Vagina (tissue), 2 donors: ENCODE data around the gene INTS1. TPM values are rescaled to one million over a fixed set of nuclear protein-coding genes. Genes with fewer than 3 reads are reported as not detected.

Source experiments
- DNase-seq, 2 donors: peaks; one replicate each; pipeline ENCODE4 v3.0.0-alpha.2; 2017; ENCODE audit errors: extremely low spot score in 2 of 2
- H3K27ac ChIP-seq: fragments of 200-600 bp; sonication (generic); one replicate; pipeline ENCODE4 v1.5.1; 2019
- H3K27me3 ChIP-seq: fragments of 200-600 bp; sonication (generic); one replicate; pipeline ENCODE4 v1.5.1; 2019
- H3K36me3 ChIP-seq, 2 donors: fragments of 200-600 bp; sonication (generic); one replicate each; pipeline ENCODE4 v1.5.1; 2017 to 2019
- H3K4me1 ChIP-seq: fragments of 200-600 bp; sonication (generic); one replicate; pipeline ENCODE4 v1.5.1; 2019
- H3K4me3 ChIP-seq, 2 donors: fragments of 200-600 bp; sonication (generic); 1 replicate in 1 of 2; 2 replicates in 1 of 2; pipeline ENCODE4 v1.5.1; 2016 to 2019
- H3K9me3 ChIP-seq: fragments of 200-600 bp; sonication (generic); one replicate; pipeline ENCODE4 v1.5.1; 2019
- POLR2A ChIP-seq, 2 donors: fragments of 450-650 bp; IDR thresholded peaks; one replicate each; pipeline ENCODE4 v1.6.1; 2017; ENCODE audit warnings: antibody characterized with exemption in 2 of 2, mild to moderate bottlenecking in 2 of 2, moderate library complexity in 2 of 2
- POLR2AphosphoS5 ChIP-seq, 2 donors: sonication (generic); formaldehyde crosslinking; IDR thresholded peaks; one replicate each; pipeline ENCODE4 v1.9.0; 2017; ENCODE audit warnings: antibody characterized with exemption in 2 of 2, mild to moderate bottlenecking in 2 of 2, low read depth in 1 of 2; ENCODE audit not compliant: insufficient read depth in 1 of 2
- intact Hi-C: fragments of 100-400 bp; cut with DNase I; formaldehyde crosslinking; loops from one replicate; pipeline ENCODE4 v1.15.1; 2023
- total RNA-seq: library from RNA; depleted of rRNA; stranded (reverse); fragments of >200 nt; gene quantifications from one replicate; pipeline ENCODE4 v1.2.3, GENCODE V29; 2016
- TF ChIP-seq, protein P1 (sequence below), 3 experiments: fragments of 450-650 bp in 2 of 3; fragments of 200-600 bp in 1 of 3; sonication (generic) in 1 of 3; IDR thresholded peaks; one replicate each; pipeline ENCODE4 v1.5.1; 2017 to 2019; ENCODE audit warnings: antibody characterized with exemption in 3 of 3, mild to moderate bottlenecking in 2 of 3, moderate library complexity in 2 of 3

The INTS1 gene
- total RNA-seq, 1 donor from 2014 or later: 67.3 TPM

DNA sequence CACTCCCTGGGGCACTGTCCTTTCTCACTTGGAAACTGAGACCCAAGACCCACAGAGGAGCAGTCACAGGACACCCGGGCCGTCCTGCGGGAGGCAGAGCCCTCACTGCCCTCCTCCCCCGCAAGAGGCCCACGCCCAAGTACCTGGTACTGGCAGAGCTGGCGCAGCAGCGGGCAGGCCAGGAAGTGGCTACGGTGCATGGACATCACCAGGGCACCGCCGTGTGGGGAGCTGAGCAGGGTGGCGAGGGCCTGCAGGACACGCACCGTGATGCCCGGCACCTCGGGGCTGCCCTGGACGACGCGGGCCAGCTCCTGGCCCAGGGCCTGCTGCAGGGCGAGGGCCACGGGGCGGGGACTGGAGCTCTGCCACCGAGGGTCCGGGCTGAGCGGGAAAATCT lies 24.9 kb downstream of the INTS1 start:
- TF ChIP-seq, protein P1, sequence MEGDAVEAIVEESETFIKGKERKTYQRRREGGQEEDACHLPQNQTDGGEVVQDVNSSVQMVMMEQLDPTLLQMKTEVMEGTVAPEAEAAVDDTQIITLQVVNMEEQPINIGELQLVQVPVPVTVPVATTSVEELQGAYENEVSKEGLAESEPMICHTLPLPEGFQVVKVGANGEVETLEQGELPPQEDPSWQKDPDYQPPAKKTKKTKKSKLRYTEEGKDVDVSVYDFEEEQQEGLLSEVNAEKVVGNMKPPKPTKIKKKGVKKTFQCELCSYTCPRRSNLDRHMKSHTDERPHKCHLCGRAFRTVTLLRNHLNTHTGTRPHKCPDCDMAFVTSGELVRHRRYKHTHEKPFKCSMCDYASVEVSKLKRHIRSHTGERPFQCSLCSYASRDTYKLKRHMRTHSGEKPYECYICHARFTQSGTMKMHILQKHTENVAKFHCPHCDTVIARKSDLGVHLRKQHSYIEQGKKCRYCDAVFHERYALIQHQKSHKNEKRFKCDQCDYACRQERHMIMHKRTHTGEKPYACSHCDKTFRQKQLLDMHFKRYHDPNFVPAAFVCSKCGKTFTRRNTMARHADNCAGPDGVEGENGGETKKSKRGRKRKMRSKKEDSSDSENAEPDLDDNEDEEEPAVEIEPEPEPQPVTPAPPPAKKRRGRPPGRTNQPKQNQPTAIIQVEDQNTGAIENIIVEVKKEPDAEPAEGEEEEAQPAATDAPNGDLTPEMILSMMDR (IDR thresholded peaks at IDR 0.05): no peak
- TF ChIP-seq POLR2A (IDR thresholded peaks at IDR 0.05): no peak
- no peak for TF ChIP-seq POLR2AphosphoS5 (IDR thresholded peaks at IDR 0.05; ENCODE audit: insufficient read depth in 1 of 2, low read depth in 1 of 2)
- peaks cover 0 to 72% of the 10 kb centered on the region in 2 donors for H3K36me3 ChIP-seq
- H3K4me3 ChIP-seq: no peak overlapping the region
- intact Hi-C loops: no loop called here
- H3K9me3 ChIP-seq: no peaks in the 10 kb centered on the region
- no peak for DNase-seq
- no peak overlapping the region for H3K27ac ChIP-seq
- no peaks in the 10 kb centered on the region for H3K27me3 ChIP-seq
- H3K4me1 ChIP-seq: peaks cover 5% of the 10 kb centered on the region

DNA sequence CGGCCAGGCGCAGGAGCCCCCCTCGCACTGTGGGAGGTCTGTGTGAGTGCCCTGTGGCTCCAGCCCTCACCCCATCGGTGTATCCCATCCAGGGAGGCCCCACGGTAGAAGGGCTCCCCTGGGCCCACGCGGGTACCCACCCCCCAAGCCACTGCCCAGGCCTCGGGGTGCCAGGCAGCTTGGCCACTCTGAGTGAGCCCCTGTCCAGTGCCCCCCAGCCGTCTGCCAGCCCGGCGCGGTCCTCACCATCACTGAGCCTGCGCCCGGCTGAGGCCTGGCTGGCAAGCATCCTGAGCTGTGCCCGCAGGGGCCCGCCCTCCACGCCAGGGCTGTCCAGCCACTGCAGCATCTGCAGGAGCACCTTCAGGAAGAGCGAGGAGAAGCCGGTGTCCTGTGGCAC lies 25.7 kb downstream of the INTS1 start:
- intact Hi-C loops: no loop called here
- H3K4me1 ChIP-seq: peaks cover 11% of the 10 kb centered on the region
- no peaks in the 10 kb centered on the region for H3K9me3 ChIP-seq
- H3K27me3 ChIP-seq: no peaks in the 10 kb centered on the region
- no peak overlapping the region for H3K27ac ChIP-seq
- DNase-seq: no peak
- no peak overlapping the region for H3K4me3 ChIP-seq
- H3K36me3 ChIP-seq: peaks cover 0 to 68% of the 10 kb centered on the region in 2 donors
- TF ChIP-seq POLR2A (IDR thresholded peaks at IDR 0.05) (no peak), POLR2AphosphoS5 (IDR thresholded peaks at IDR 0.05; ENCODE audit: insufficient read depth in 1 of 2, low read depth in 1 of 2) (no peak)
- TF ChIP-seq, protein P1 (IDR thresholded peaks at IDR 0.05): no peak

DNA sequence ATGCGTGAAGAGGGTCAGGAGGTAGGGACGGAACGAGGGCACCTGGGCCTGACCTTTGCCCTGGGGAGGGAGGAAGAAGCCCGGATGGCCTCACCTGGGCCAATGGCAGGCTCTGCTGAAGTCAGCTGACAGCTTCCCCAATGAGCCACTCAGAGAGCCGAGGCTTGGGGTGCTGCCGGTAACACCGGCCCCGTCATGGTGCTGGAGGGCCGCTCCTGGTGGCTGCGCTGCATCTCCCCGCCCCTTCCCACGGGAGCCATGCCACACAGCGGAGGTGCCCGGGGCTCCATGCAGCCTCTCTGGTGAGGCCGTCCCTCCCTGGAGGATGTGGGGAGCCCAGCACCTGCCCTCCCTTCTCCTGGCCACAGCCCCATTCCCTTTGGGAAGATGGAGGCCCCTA lies 27.3 kb downstream of the INTS1 start:
- DNase-seq: no peak
- Histone ChIP-seq H3K9me3 (no peaks in the 10 kb centered on the region), H3K4me1 (peaks cover 11% of the 10 kb centered on the region), H3K4me3 (no peak overlapping the region), H3K27me3 (no peaks in the 10 kb centered on the region), H3K27ac (no peak overlapping the region), H3K36me3 (peaks cover 0 to 66% of the 10 kb centered on the region in 2 donors)
- TF ChIP-seq, protein P1 (IDR thresholded peaks at IDR 0.05): no peak
- TF ChIP-seq POLR2AphosphoS5 (IDR thresholded peaks at IDR 0.05; ENCODE audit: insufficient read depth in 1 of 2, low read depth in 1 of 2) (no peak), POLR2A (IDR thresholded peaks at IDR 0.05) (no peak)
- intact Hi-C loops: no loop called here

GRCh38 chr7:1475991-1476390 lies 28.2 kb downstream of the INTS1 start:
- H3K36me3 ChIP-seq: peaks cover 0 to 65% of the 10 kb centered on the region in 2 donors
- intact Hi-C loops: no loop called here
- TF ChIP-seq, protein P1 (IDR thresholded peaks at IDR 0.05): no peak
- TF ChIP-seq POLR2A (IDR thresholded peaks at IDR 0.05) (no peak), POLR2AphosphoS5 (IDR thresholded peaks at IDR 0.05; ENCODE audit: insufficient read depth in 1 of 2, low read depth in 1 of 2) (no peak)
- no peaks in the 10 kb centered on the region for H3K9me3 ChIP-seq
- H3K4me1 ChIP-seq: peaks cover 11% of the 10 kb centered on the region
- no peaks in the 10 kb centered on the region for H3K27me3 ChIP-seq
- H3K27ac ChIP-seq: no peak overlapping the region
- no peak for DNase-seq
- H3K4me3 ChIP-seq: no peak overlapping the region

DNA sequence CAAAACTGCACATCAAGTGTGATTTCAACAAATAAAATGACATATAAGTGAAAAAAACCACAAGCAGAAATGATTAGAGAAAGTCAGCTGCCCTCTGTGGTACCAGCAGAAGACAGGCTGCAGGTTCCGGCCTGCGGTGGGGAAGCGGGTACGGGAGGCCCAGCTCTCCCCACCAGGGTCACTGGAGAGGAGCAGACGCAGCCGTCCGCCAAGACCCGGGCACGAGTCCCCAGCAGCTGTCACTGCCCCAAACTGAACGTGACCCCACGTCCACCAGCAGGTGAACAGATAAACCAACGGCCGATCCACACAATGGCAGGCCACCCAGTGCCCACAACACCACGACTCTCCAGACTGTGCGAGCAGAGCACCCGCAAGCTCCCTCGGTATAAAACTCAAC lies 28.8 kb downstream of the INTS1 start:
- Histone ChIP-seq H3K4me1 (peaks cover 11% of the 10 kb centered on the region), H3K4me3 (no peak overlapping the region), H3K9me3 (no peaks in the 10 kb centered on the region), H3K36me3 (peaks cover 0 to 70% of the 10 kb centered on the region in 2 donors), H3K27me3 (no peaks in the 10 kb centered on the region), H3K27ac (no peak overlapping the region)
- no peak for DNase-seq
- TF ChIP-seq, protein P1 (IDR thresholded peaks at IDR 0.05): no peak
- TF ChIP-seq POLR2AphosphoS5 (IDR thresholded peaks at IDR 0.05; ENCODE audit: insufficient read depth in 1 of 2, low read depth in 1 of 2) (no peak), POLR2A (IDR thresholded peaks at IDR 0.05) (no peak)
- intact Hi-C loops: no loop called here
